HepG2 (cell line): Measurements from ENCODE around the gene TSC22D4. TPM values are rescaled to one million over a fixed set of nuclear protein-coding genes. Genes with fewer than 3 reads are reported as not detected.
A peak's percentile ranks its signal among the peaks of the same experiment; 100 is the strongest.

Source experiments
- AGO1 ChIP-seq: fragments of 200-400 bp; formaldehyde crosslinking; IDR thresholded peaks from 2 replicates; pipeline ENCODE4 v1.6.1; 2017; ENCODE audit warnings: mild to moderate bottlenecking, low read depth, low read length, moderate library complexity; ENCODE audit not compliant: poor library complexity, severe bottlenecking
- ARID4A ChIP-seq: sonication (generic); formaldehyde crosslinking; IDR thresholded peaks from 2 replicates; pipeline ENCODE4 v1.5.0; 2020; ENCODE audit warnings: mild to moderate bottlenecking, missing genetic modification reagents, borderline replicate concordance
- BATF2 ChIP-seq: sonication (generic); formaldehyde crosslinking; IDR thresholded peaks from 2 replicates; pipeline ENCODE4 v1.8.0; 2022; ENCODE audit warnings: mild to moderate bottlenecking, missing genetic modification reagents, moderate library complexity
- DZIP1 ChIP-seq: sonication (generic); formaldehyde crosslinking; IDR thresholded peaks from 2 replicates; pipeline ENCODE4 v1.5.0; 2020; ENCODE audit warnings: mild to moderate bottlenecking, missing genetic modification reagents
- ELK4 ChIP-seq: sonication (generic); formaldehyde crosslinking; IDR thresholded peaks from 2 replicates; pipeline ENCODE4 v1.9.0; 2021; ENCODE audit warnings: missing genetic modification reagents, borderline replicate concordance
- FIP1L1 ChIP-seq: fragments of 200-400 bp; formaldehyde crosslinking; IDR thresholded peaks from 2 replicates; pipeline ENCODE4 v1.6.1; 2018; ENCODE audit warnings: low read depth, mild to moderate bottlenecking, low read length, moderate library complexity, borderline replicate concordance; ENCODE audit not compliant: insufficient read depth
- JARID2 ChIP-seq: sonication (generic); formaldehyde crosslinking; IDR thresholded peaks from 2 replicates; pipeline ENCODE4 v1.8.1; 2023; ENCODE audit warnings: missing genetic modification reagents, inconsistent platforms; ENCODE audit not compliant: insufficient replicate concordance
- KLF6 ChIP-seq: IDR thresholded peaks from 2 replicates; pipeline ENCODE4 v1.8.0; 2016; ENCODE audit warnings: missing biosample characterization, missing genetic modification reagents
- NCOA5 ChIP-seq: sonication (generic); formaldehyde crosslinking; IDR thresholded peaks from 2 replicates; pipeline ENCODE4 v1.4.0; 2020; ENCODE audit warnings: missing genetic modification reagents
- PAF1 ChIP-seq: IDR thresholded peaks from 2 replicates; pipeline ENCODE4 v1.6.1; 2016; ENCODE audit warnings: missing genetic modification reagents, missing compliant biosample characterization
- PAX8 ChIP-seq: sonication (generic); formaldehyde crosslinking; IDR thresholded peaks from 2 replicates; pipeline ENCODE4 v1.8.0; 2022; ENCODE audit warnings: mild to moderate bottlenecking, missing genetic modification reagents, borderline replicate concordance
- PRMT3 ChIP-seq: sonication (generic); formaldehyde crosslinking; IDR thresholded peaks from 2 replicates; pipeline ENCODE4 v1.8.1; 2022; ENCODE audit warnings: low read depth, mild to moderate bottlenecking, moderate library complexity, missing genetic modification reagents, borderline replicate concordance
- RFX5 ChIP-seq: IDR thresholded peaks from 2 replicates; pipeline ENCODE4 v1.6.1; 2011; ENCODE audit warnings: low read depth, low read length, improper control_type of control experiment
- RFXANK ChIP-seq: IDR thresholded peaks from 2 replicates; pipeline ENCODE4 v1.6.1; 2016
- RORA ChIP-seq: sonication (generic); formaldehyde crosslinking; IDR thresholded peaks from 2 replicates; pipeline ENCODE4 v1.5.0; 2020; ENCODE audit warnings: mild to moderate bottlenecking, missing genetic modification reagents, moderate library complexity
- SRY ChIP-seq: sonication (generic); formaldehyde crosslinking; IDR thresholded peaks from 2 replicates; pipeline ENCODE4 v1.8.0; 2022; ENCODE audit warnings: mild to moderate bottlenecking, missing genetic modification reagents
- ZFP36L2 ChIP-seq: sonication (generic); formaldehyde crosslinking; IDR thresholded peaks from 2 replicates; pipeline ENCODE4 v1.4.0; 2020; ENCODE audit warnings: missing genetic modification reagents
- ZNF207 ChIP-seq: fragments of 450-650 bp; IDR thresholded peaks from 2 replicates; pipeline ENCODE4 v1.6.1; 2016; ENCODE audit warnings: antibody characterized with exemption, borderline replicate concordance
- ZNF256 ChIP-seq: sonication (generic); formaldehyde crosslinking; conservative IDR thresholded peaks from 2 replicates; pipeline ENCODE4 v1.4.0; 2020; ENCODE audit warnings: missing genetic modification reagents
- ZNF430 ChIP-seq: sonication (generic); formaldehyde crosslinking; IDR thresholded peaks from 2 replicates; pipeline ENCODE4 v1.9.0; 2021; ENCODE audit warnings: mild to moderate bottlenecking, missing genetic modification reagents
- ZNF547 ChIP-seq: sonication (generic); formaldehyde crosslinking; IDR thresholded peaks from 2 replicates; pipeline ENCODE4 v1.5.1; 2020; ENCODE audit warnings: mild to moderate bottlenecking, missing genetic modification reagents
- polyA plus RNA-seq, 8 experiments: library from polyadenylated mRNA; depleted of rRNA in 3 of 8; stranded (reverse) in 7 of 8; unstranded in 1 of 8; fragments of >200 nt; fragmentation: Illumina TruSeq in 4 of 8; extraction: Trizol in 4 of 8; gene quantifications; 2 replicates each; pipeline versions ENCODE4 v1.2.1 to v1.2.3, GENCODE V29; 2011 to 2016; ENCODE audit warnings: low read depth in 4 of 8, missing spikeins in 1 of 8, mixed read lengths in 1 of 8; ENCODE audit not compliant: insufficient read depth in 1 of 8
- total RNA-seq, 5 experiments: library from RNA; depleted of rRNA; stranded (reverse); fragments of >200 nt; fragmentation: Illumina TruSeq; extraction: Trizol; gene quantifications; 2 replicates each; pipeline ENCODE4 v1.2.3, GENCODE V29; 2016; ENCODE audit warnings: low read depth in 1 of 5

Gene TSC22D4
- total and polyA plus RNA-seq, 2 of the 13 experiments (the other 11 are each of a cell fraction or from before 2014, with no cell fraction given), result 7.7 to 8.7 TPM

GRCh38 chr7:100478958-100479660, at the start of gene TSC22D4 (continued):
- TF ChIP-seq ZNF207 (no peak), SRY (CRISPR knock-in tag) (no peak), ELK4 (CRISPR knock-in tag) (no peak), AGO1 (peak; percentile 52), JARID2 (CRISPR knock-in tag) (no peak), RFX5 (no peak), RORA (no peak), ZNF256 (CRISPR knock-in tag) (no peak), DZIP1 (CRISPR knock-in tag) (peak; percentile 54; the same call in 1 of the 2 replicates), KLF6 (CRISPR knock-in tag) (no peak), BATF2 (CRISPR knock-in tag) (no peak), ZNF430 (CRISPR knock-in tag) (0 out of 2 replicates have a peak, but pooled peaks have one; percentile 24), PRMT3 (CRISPR knock-in tag) (no peak), ZFP36L2 (no peak), ARID4A (CRISPR knock-in tag) (peak; percentile 86), FIP1L1 (no peak), ZNF547 (CRISPR knock-in tag) (peak; percentile 17; the same call in 1 of the 2 replicates), PAX8 (CRISPR knock-in tag) (no peak), NCOA5 (CRISPR knock-in tag) (no peak), PAF1 (CRISPR knock-in tag) (no peak), RFXANK (no peak)
